HG02759 (cell line): ENCODE data around the gene COG8.

ENCODE experiments used
- ATAC-seq: cut with Tn5 transposase; IDR thresholded peaks from one replicate; pipeline ENCODE4 v1.9.1; 2021; ENCODE audit warnings: mild to moderate bottlenecking, moderate library complexity; ENCODE audit not compliant: unreplicated experiment

Gene COG8

GRCh38 chr16:69348222-69348621, 8.9 kb upstream of the COG8 start:
- no peak for ATAC-seq

GRCh38 chr16:69346683-69347082, 7.3 kb upstream of the COG8 start:
- no peak for ATAC-seq

- no peak for ATAC-seq
Observed at GRCh38 chr16:69345923-69346322, 6.6 kb upstream of the COG8 start.

- ATAC-seq: no peak
Observed at GRCh38 chr16:69344171-69344570, 4.8 kb upstream of the COG8 start.

GRCh38 chr16:69340095-69340644, 806 bp upstream of the COG8 start:
- no peak for ATAC-seq

- no peak for ATAC-seq
Observed at GRCh38 chr16:69338557-69339288, 641 bp downstream of the COG8 start.

- no peak for ATAC-seq
Observed at GRCh38 chr16:69334696-69335095, 4.7 kb downstream of the COG8 start.

- ATAC-seq: peak; percentile 97
Observed at GRCh38 chr16:69330286-69331109, 8.9 kb downstream of the COG8 start, which contains the start of gene PDF. TSS of gene PDF (minus strand) at chr16:69330588. CDS start at chr16:69330570, 18 bp downstream.

- ATAC-seq: peak; percentile 34
Observed at GRCh38 chr16:69329369-69330285, 9.7 kb downstream of the COG8 start.

GRCh38 chr16:69328854-69329316, 10.5 kb downstream of the COG8 start:
- no peak for ATAC-seq

GRCh38 chr16:69327585-69328310, 11.6 kb downstream of the COG8 start:
- no peak for ATAC-seq

- ATAC-seq: no peak
Observed at GRCh38 chr16:69326172-69326873, 13.0 kb downstream of the COG8 start.

- ATAC-seq: no peak
Observed at GRCh38 chr16:69325784-69326171, 13.6 kb downstream of the COG8 start.

- ATAC-seq: no peak
Observed at GRCh38 chr16:69324585-69325253, 14.6 kb downstream of the COG8 start.

- no peak for ATAC-seq
Observed at GRCh38 chr16:69324013-69324531, 15.3 kb downstream of the COG8 start.

- ATAC-seq: no peak
Observed at GRCh38 chr16:69323415-69323814, 15.9 kb downstream of the COG8 start.

GRCh38 chr16:69322343-69322742, 17.0 kb downstream of the COG8 start:
- no peak for ATAC-seq

GRCh38 chr16:69321080-69321479, 18.3 kb downstream of the COG8 start:
- ATAC-seq: no peak

- no peak for ATAC-seq
Observed at GRCh38 chr16:69320740-69321073, 18.7 kb downstream of the COG8 start.
